Activated CD4-positive, alpha-beta T cell treated with anti-CD3 and anti-CD28 coated beads, Interleukin-2, amount 50 U/mL, for 24 hours (primary cell): ENCODE results near the gene TXNL1.

ENCODE experiments used
- DNase-seq, 2 donors: peaks; one replicate each; pipeline ENCODE4 v3.0.0-alpha.2; 2020; ENCODE audit warnings: low read depth in 1 of 2, low spot score in 1 of 2

TXNL1 gene

GRCh38 chr18:56570978-56571377 lies 67.4 kb downstream of the TXNL1 start:
- DNase-seq, result no peak

DNA sequence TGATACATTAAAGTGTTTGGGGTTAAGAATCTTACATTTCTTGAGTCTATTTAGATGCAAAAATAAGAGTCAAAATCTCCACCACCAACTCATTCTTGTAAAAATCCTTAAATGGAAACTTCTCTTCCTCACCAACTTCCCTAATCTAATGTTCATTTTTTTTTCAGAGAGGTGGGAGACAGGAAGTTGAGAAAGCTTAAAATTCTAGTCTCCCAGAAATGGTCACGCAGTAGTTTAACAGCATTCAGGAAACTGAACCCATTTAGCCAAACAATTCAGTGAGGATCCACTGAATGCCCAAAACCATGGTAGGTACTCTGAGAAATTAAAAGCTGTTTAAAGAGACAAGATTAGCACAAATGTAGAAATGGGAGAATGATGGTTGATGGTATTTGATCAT lies 69.0 kb downstream of the TXNL1 start:
- no peak for DNase-seq

GRCh38 chr18:56568986-56569385 lies 69.4 kb downstream of the TXNL1 start:
- no peak for DNase-seq

DNA sequence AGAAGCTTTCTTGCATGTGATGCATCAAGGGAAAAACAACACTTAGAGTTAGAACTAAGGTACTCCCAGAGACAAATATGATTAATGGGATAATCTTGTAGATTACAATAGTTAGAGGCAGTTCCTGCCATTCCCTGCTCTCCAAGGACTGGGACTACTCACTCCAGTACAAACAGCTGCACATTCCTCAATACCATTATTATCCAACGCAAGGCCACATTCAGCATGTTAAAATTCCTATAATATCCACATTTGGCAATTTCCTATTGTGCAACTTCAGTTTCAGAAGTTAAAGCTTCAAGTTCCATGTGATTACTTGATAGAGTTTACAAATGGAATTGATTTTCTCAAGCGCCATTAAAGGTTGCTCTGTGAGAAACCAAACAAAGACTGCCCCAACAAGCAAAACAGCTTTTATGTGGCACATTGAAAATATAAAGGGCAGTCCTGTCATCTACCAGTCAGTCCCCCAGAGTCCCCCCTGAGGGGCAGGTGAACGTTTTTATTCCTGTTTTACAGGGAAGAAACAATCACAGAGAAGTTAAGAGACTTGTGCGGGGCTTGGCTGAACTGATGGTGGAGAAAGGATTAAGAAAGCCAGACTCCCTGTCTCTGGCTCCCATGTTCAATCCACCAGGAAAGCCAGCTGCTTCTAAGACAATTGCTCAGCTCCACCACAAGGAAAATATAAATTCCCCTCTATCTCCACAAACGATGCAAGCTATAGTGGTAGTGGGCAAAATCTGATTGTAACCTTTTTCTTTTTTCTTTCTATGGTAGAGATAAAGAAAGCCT lies 72.6 kb downstream of the TXNL1 start:
- no peak for DNase-seq

DNA sequence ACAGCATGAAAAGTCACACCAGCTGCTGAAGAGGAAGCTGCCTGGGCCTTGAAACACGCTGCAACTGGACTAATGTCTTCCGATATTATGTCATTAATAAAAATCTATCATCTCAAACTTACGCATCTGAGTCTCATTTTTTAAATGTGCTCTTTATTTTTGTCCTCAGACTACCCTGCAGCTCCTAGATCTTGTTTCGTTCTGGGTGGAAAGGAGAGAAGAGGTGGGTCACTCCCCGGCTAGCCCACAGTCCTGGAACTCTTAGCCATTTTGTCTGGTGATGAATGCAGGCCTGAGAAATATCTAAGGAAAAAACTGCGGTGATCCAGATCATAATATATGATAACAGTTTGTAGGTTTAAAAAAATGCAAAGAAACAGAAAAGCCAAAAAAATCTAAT lies 73.3 kb downstream of the TXNL1 start:
- no peak for DNase-seq

DNA sequence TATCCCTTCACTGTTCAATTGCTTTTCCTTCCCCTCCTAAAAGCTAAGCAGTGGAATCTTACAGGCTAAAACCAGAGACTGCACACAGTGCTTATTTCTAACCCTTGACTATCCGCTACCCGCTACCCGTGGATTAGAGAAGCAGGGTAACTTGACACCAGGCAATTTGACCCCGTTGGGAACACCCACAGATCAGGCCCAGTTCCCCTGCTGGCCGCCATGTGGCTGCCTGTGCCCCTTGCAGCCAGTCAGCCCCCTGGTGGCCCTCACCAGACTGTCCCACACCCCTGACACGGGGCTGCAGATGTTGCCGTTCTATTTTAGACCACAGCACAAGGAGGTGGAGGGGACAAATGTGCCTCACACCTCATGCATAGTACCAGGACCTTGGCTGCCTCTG lies 74.8 kb downstream of the TXNL1 start:
- DNase-seq, result no peak

- no peak for DNase-seq
These were observed 75.9 kb downstream of the TXNL1 start for GRCh38 chr18:56562479-56562878.

DNA sequence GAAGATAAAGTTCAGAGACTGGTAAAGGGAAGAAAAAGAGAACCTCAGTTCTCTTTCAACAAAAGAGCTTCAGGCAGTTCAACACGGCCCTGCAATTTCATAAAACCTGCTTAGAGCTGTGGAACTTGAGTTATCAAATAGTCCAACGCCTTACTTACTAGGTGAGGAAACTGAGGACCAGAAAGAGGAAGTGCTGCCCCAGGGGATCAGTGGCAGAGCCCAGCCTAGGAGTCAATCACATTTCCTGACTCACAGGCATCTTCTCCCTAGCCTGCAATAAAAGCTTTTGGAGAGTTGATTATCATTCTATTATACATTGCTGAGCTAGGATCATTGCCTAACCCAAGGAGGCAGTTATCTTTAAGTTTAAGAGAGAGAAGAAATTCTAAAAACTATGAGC lies 77.4 kb downstream of the TXNL1 start:
- DNase-seq, result no peak

DNA sequence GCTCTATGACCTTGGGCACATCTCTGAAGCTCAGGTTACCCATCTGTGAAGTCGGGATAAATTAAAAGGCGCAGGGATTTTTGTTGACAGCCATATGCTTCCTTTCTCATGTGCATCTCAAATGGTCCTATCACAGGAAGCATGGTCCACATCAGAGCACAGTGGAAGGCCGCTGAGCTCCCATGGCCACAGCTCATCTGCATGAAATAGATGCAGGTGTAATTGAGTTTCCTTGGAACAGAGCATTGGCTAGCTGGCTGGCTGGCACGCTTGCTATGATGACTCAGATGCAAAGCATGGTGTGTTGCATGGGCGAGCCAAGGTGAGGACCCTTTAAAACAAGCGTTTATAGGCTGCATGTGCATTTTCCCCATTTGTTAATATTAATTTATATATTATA lies 79.3 kb downstream of the TXNL1 start:
- DNase-seq, result no peak

DNA sequence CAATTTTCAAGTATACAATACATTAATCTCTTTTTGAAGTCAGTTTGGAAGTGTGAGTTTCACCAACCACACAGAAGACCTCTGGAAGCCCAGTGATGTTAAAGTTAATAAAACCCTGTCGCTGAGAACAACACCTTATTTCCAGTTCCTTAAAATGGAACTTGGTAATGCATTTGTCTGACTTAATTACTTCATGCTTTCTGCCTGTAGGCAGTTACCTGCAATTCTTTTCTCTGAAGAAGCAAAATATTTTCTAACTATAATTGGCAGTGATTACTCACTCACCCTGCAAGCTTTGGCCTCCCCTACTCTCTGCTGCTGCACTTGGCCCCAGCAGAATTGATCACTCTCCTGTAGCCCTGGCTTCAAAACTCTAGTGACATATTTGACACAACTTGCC lies 81.5 kb downstream of the TXNL1 start:
- DNase-seq, result no peak

GRCh38 chr18:56550121-56550520 lies 88.3 kb downstream of the TXNL1 start:
- DNase-seq, result no peak
